GM12875 (cell line): ENCODE results near the gene RNU6-9.

ENCODE experiments used
- H3K4me3 ChIP-seq: one replicate; pipeline ENCODE4 v1.5.1; 2011; ENCODE audit warnings: low read depth, low read length, control low read depth
- CTCF ChIP-seq: IDR thresholded peaks from 2 replicates; pipeline ENCODE4 v1.5.1; 2011; ENCODE audit warnings: low read depth, mild to moderate bottlenecking, control low read depth, inconsistent platforms, low read length, moderate library complexity, borderline replicate concordance; ENCODE audit not compliant: insufficient read depth

The RNU6-9 gene

GRCh38 chr19:883661-884211 is 9.5 kb upstream of the RNU6-9 start:
- H3K4me3 ChIP-seq, result no peak overlapping the region
- no peak for TF ChIP-seq CTCF

- no peak for TF ChIP-seq CTCF
- no peak overlapping the region for H3K4me3 ChIP-seq
Measured at GRCh38 chr19:884420-885211, 8.7 kb upstream of the RNU6-9 start.

- no peak overlapping the region for H3K4me3 ChIP-seq
- no peak for TF ChIP-seq CTCF
Measured at GRCh38 chr19:885536-886224, 7.6 kb upstream of the RNU6-9 start.

- TF ChIP-seq CTCF, result no peak
Measured at GRCh38 chr19:887072-887471, 6.2 kb upstream of the RNU6-9 start.

GRCh38 chr19:887599-887998 is 5.7 kb upstream of the RNU6-9 start:
- TF ChIP-seq CTCF, result no peak
- no peak overlapping the region for H3K4me3 ChIP-seq

More at GRCh38 chr19:887072-887471, 6.2 kb upstream of the RNU6-9 start:
- H3K4me3 ChIP-seq, result no peak overlapping the region

- no peak overlapping the region for H3K4me3 ChIP-seq
- TF ChIP-seq CTCF, result no peak
Measured at GRCh38 chr19:888581-889385, 4.5 kb upstream of the RNU6-9 start.
